ENCODE measurements around the gene SLC9A3. TPM values are rescaled to one million over a fixed set of nuclear protein-coding genes. Genes with fewer than 3 reads are reported as not detected.

Gene SLC9A3
- total RNA-seq, 4 donors from 2014 or later: 1.7 to 4.5 (median 2.9) TPM

- DNase-seq (no peak), ATAC-seq (no peak)
- in situ Hi-C loops (cut with MboI; ENCODE audit: low sequenced_read_pairs in 4 of 4): no loop called here
- intact Hi-C loops (cut with DNase I; ENCODE audit: low total_unique reads): no loop called here
- H3K27ac ChIP-seq: no peak overlapping the region
- peaks cover 57 to 60% (median 58%) of the 10 kb centered on the region in 3 donors for H3K27me3 ChIP-seq
- H3K4me1 ChIP-seq: no peaks in the 10 kb centered on the region
- H3K4me3 ChIP-seq: no peak overlapping the region
- H3K9me3 ChIP-seq: no peaks in the 10 kb centered on the region
- no peaks in the 10 kb centered on the region for H3K36me3 ChIP-seq
- TF ChIP-seq POLR2A (IDR thresholded peaks at IDR 0.05) (no peak), CTCF (IDR thresholded peaks at IDR 0.05 in 4 of 5, conservative IDR thresholded peaks at IDR 0.05 in 1 of 5) (no peak)
These were observed 2.1 kb downstream of the SLC9A3 start for GRCh38 chr5:522116-522515.

DNA sequence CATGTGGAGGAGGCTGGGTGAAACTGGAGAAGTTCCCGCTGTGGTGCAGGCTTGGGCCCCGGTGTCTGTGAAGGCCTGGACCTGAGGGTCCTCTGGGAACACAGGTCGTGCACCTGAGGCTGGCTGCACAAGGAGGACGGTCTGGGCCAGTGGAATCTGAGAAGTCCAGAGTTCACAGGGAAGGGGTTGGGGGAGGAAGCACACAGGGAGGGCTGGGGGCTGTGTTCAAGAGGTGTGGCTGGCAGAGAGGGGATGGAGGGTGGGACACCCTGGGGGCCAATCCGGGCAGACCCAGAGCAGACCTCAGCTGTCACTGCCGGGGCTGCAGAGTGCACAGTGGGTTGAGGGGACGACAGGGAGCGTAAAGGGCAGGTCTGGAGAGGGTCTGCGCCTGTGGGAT, 2.6 kb downstream of the SLC9A3 start:
- DNase-seq: no peak
- H3K4me1 ChIP-seq: no peaks in the 10 kb centered on the region
- H3K27ac ChIP-seq: no peak overlapping the region

GRCh38 chr5:520850-521226, 3.4 kb downstream of the SLC9A3 start:
- no peak for DNase-seq
- Histone ChIP-seq H3K4me1 (no peaks in the 10 kb centered on the region), H3K27ac (no peak overlapping the region), H3K9me3 (no peaks in the 10 kb centered on the region), H3K27me3 (peaks cover 48 to 53% (median 50%) of the 10 kb centered on the region in 3 donors), H3K4me3 (no peak overlapping the region), H3K36me3 (no peaks in the 10 kb centered on the region)
- intact Hi-C loops (cut with DNase I; ENCODE audit: low total_unique reads): no loop called here
- in situ Hi-C loops (cut with MboI; ENCODE audit: low sequenced_read_pairs in 4 of 4): no loop called here
- ATAC-seq: no peak
- TF ChIP-seq POLR2A (IDR thresholded peaks at IDR 0.05) (no peak), CTCF (IDR thresholded peaks at IDR 0.05 in 4 of 5, conservative IDR thresholded peaks at IDR 0.05 in 1 of 5) (no peak)

More for the DNA sequence above, 2.6 kb downstream of the SLC9A3 start:
- H3K27me3 ChIP-seq: peaks cover 54 to 56% (median 55%) of the 10 kb centered on the region in 3 donors
- no peak overlapping the region for H3K4me3 ChIP-seq
- no peaks in the 10 kb centered on the region for H3K9me3 ChIP-seq
- in situ Hi-C loops (cut with MboI; ENCODE audit: low sequenced_read_pairs in 4 of 4) (no loop called here), intact Hi-C loops (cut with DNase I; ENCODE audit: low total_unique reads) (no loop called here)
- H3K36me3 ChIP-seq: no peaks in the 10 kb centered on the region
- no peak for ATAC-seq
- TF ChIP-seq CTCF (IDR thresholded peaks at IDR 0.05 in 4 of 5, conservative IDR thresholded peaks at IDR 0.05 in 1 of 5) (no peak), POLR2A (IDR thresholded peaks at IDR 0.05) (no peak)

DNA sequence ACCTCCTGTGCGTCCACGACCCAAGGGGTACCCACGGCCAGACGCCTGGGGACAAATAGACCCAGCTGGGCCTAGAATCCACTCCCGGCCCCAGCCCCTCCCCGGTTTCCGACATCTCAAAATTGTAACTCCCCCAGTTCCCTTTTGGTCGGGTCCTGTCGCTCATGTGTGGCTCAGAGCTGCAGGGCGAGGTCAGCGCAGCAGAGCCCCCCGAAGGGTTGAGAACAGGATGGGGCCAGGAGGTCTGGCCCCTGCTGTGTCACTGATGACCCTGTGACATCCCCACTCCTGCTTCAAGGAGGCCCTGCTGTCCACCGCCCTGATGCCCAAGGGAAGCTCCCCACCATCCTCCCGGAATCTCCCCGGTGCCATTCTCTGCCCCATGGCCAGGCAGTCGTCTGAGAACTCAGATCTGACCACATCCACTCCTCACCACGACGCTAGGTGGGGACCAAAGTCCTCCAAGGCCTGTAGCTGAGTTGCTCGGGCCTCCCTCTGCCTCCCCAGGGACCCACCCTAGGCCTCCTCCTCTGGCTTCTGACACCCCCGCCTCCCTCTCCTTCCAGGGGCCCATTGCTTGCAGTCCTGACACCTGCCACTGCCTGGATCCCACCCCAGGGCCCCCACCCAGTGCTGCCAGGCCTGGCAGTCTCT, 3.9 kb downstream of the SLC9A3 start:
- no peak for DNase-seq
- no peak for ATAC-seq
- Histone ChIP-seq H3K9me3 (no peaks in the 10 kb centered on the region), H3K27me3 (peaks cover 43 to 48% (median 45%) of the 10 kb centered on the region in 3 donors), H3K36me3 (no peaks in the 10 kb centered on the region), H3K4me3 (no peak overlapping the region), H3K27ac (no peak overlapping the region), H3K4me1 (no peaks in the 10 kb centered on the region)
- intact Hi-C loops (cut with DNase I; ENCODE audit: low total_unique reads) (no loop called here), in situ Hi-C loops (cut with MboI; ENCODE audit: low sequenced_read_pairs in 4 of 4) (no loop called here)
- TF ChIP-seq CTCF (IDR thresholded peaks at IDR 0.05 in 4 of 5, conservative IDR thresholded peaks at IDR 0.05 in 1 of 5) (no peak), POLR2A (IDR thresholded peaks at IDR 0.05) (no peak)

- intact Hi-C loops (cut with DNase I; ENCODE audit: low total_unique reads) (no loop called here), in situ Hi-C loops (cut with MboI; ENCODE audit: low sequenced_read_pairs in 4 of 4) (no loop called here)
- H3K27ac ChIP-seq: no peak overlapping the region
- no peaks in the 10 kb centered on the region for H3K4me1 ChIP-seq
- H3K27me3 ChIP-seq: peaks cover 35 to 46% (median 42%) of the 10 kb centered on the region in 3 donors
- no peaks in the 10 kb centered on the region for H3K36me3 ChIP-seq
- ATAC-seq (no peak), DNase-seq (no peak)
- no peaks in the 10 kb centered on the region for H3K9me3 ChIP-seq
- TF ChIP-seq POLR2A (IDR thresholded peaks at IDR 0.05): no peak
- TF ChIP-seq CTCF (IDR thresholded peaks at IDR 0.05 in 4 of 5, conservative IDR thresholded peaks at IDR 0.05 in 1 of 5): no peak
- no peak overlapping the region for H3K4me3 ChIP-seq
These were observed 5.5 kb downstream of the SLC9A3 start for GRCh38 chr5:518721-519120.

Measured in gastrocnemius medialis (tissue), 4 donors.